ENCODE data around the gene MPC1. TPM values are rescaled to one million over a fixed set of nuclear protein-coding genes. Genes with fewer than 3 reads are reported as not detected.

The MPC1 gene
- total RNA-seq, 4 donors from 2014 or later: 43.1 to 64.3 (median 59.5) TPM

GRCh38 chr6:166333172-166333995, 49.4 kb downstream of the MPC1 start:
- intact Hi-C loops (cut with DNase I): no loop called here
- no peak for DNase-seq
- no peaks in the 10 kb centered on the region for H3K27me3 ChIP-seq
- TF ChIP-seq, protein P1, sequence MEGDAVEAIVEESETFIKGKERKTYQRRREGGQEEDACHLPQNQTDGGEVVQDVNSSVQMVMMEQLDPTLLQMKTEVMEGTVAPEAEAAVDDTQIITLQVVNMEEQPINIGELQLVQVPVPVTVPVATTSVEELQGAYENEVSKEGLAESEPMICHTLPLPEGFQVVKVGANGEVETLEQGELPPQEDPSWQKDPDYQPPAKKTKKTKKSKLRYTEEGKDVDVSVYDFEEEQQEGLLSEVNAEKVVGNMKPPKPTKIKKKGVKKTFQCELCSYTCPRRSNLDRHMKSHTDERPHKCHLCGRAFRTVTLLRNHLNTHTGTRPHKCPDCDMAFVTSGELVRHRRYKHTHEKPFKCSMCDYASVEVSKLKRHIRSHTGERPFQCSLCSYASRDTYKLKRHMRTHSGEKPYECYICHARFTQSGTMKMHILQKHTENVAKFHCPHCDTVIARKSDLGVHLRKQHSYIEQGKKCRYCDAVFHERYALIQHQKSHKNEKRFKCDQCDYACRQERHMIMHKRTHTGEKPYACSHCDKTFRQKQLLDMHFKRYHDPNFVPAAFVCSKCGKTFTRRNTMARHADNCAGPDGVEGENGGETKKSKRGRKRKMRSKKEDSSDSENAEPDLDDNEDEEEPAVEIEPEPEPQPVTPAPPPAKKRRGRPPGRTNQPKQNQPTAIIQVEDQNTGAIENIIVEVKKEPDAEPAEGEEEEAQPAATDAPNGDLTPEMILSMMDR (IDR thresholded peaks at IDR 0.05): no peak
- no peak for TF ChIP-seq POLR2A (IDR thresholded peaks at IDR 0.05)
- no peak overlapping the region for H3K27ac ChIP-seq
- H3K4me3 ChIP-seq: no peak overlapping the region
- no peaks in the 10 kb centered on the region for H3K9me3 ChIP-seq
- 77 to 79% methylated on average over 23 of the region's 23 CpGs for WGBS, 2 donors
- peaks cover 0 to 50% (median 4%) of the 10 kb centered on the region in 3 donors for H3K36me3 ChIP-seq
- peaks cover under 1 to 59% (median 2%) of the 10 kb centered on the region in 3 donors for H3K4me1 ChIP-seq

DNA sequence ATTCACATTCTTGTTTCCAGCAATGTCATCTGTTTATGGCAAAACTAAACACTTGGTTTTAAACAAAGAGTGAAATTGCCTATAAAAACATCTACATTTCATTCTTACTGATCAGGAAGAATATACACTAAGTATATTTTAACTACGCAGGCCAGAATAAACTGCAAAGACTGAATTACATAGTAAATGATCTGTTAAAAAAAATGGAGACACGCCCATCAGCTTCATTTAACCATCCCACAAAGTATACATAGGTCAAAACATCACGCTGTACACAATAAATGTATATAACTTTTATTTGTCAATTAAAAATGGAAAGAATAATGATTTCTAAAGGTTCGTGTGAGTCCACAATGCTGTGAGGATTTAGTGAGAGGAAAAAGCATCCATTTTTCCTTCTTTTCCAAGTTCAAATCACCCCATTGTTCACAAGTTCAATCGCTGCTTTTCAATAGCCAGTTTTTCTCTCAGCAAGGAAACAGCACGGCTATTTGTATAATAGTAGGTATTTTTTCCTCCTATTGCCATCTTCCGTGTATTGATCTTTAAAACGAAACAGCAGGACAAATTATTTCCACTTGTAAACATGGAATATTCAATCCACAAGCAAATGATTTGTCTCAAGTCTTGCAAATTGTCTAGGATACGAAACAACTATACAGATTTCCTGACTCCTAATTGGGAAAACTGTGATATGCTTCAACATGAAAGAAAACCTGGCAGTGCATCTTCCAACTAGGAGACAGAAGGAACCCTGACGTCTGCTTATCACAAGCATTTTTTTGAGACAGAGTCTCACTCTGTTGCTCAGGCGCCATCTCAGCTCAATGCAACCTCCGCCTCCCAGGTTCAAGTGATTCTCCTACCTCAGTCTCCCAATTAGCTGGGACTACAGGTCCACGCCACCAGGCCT, 51.0 kb downstream of the MPC1 start:
- Histone ChIP-seq H3K4me3 (no peak overlapping the region), H3K4me1 (peaks cover 0 to 46% (median 0%) of the 10 kb centered on the region in 3 donors), H3K27ac (no peak overlapping the region), H3K36me3 (peaks cover 0 to 53% (median 0%) of the 10 kb centered on the region in 3 donors), H3K27me3 (no peaks in the 10 kb centered on the region), H3K9me3 (no peaks in the 10 kb centered on the region)
- intact Hi-C loops (cut with DNase I): no loop called here
- 75 to 82% methylated on average over 13 of the region's 13 CpGs for WGBS, 2 donors
- no peak for TF ChIP-seq POLR2A (IDR thresholded peaks at IDR 0.05)
- TF ChIP-seq, protein P1 (IDR thresholded peaks at IDR 0.05): no peak
- no peak for DNase-seq

- peaks cover 0 to 41% (median 0%) of the 10 kb centered on the region in 3 donors for H3K4me1 ChIP-seq
- H3K36me3 ChIP-seq: peaks cover 0 to 53% (median 0%) of the 10 kb centered on the region in 3 donors
- no peaks in the 10 kb centered on the region for H3K27me3 ChIP-seq
- no peaks in the 10 kb centered on the region for H3K9me3 ChIP-seq
- 59 to 65% methylated on average over 2 to 11 of the region's 11 CpGs for WGBS, 2 donors
- no peak for DNase-seq
- H3K27ac ChIP-seq: no peak overlapping the region
- TF ChIP-seq, protein P1 (IDR thresholded peaks at IDR 0.05): no peak
- TF ChIP-seq POLR2A (IDR thresholded peaks at IDR 0.05): no peak
- intact Hi-C loops (cut with DNase I): no loop called here
- H3K4me3 ChIP-seq: no peak overlapping the region
Measured at GRCh38 chr6:166330612-166331011, 52.1 kb downstream of the MPC1 start.

DNA sequence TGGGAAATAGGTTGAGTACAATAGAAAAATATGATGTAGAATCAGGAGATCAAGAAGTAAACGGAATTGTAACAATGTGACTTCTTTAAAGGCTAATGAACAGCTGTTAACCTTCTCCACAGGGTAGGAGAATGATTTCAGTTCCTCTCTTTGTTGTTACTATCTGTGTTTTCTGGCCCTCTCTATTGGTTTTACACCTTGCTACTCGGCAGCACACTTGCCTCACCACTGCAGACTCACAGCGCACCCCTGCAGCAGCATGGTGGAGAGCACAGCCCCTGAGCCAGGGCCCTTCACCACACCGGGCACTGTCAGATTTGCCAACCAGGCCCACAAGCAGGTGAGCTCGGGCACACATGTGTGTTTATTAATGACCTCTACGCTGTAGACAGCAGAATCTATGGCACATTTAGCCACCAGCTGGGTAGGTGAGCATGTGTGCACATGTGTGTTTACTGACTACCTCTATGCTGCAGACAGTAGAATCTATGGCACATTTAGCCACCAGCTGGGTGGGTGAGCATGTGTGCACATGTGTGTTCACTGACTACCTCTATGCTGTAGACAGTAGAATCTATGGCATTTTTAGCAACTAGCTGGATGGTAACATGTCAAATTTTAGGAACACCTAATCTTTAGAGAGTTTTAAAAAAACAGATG, 57.2 kb downstream of the MPC1 start:
- H3K4me1 ChIP-seq: peaks cover 0 to 6% (median 0%) of the 10 kb centered on the region in 3 donors
- intact Hi-C loops (cut with DNase I): no loop called here
- 87 to 90% methylated on average over 5 to 6 of the region's 6 CpGs for WGBS, 2 donors

More for the DNA sequence above, 57.2 kb downstream of the MPC1 start:
- no peaks in the 10 kb centered on the region for H3K27me3 ChIP-seq
- no peaks in the 10 kb centered on the region for H3K9me3 ChIP-seq
- TF ChIP-seq POLR2A (IDR thresholded peaks at IDR 0.05): no peak
- TF ChIP-seq, protein P1 (IDR thresholded peaks at IDR 0.05): no peak
- no peak overlapping the region for H3K27ac ChIP-seq
- H3K36me3 ChIP-seq: peaks cover 0 to 87% (median 13%) of the 10 kb centered on the region in 3 donors
- no peak for DNase-seq
- no peak overlapping the region for H3K4me3 ChIP-seq

Measured in esophagus squamous epithelium (tissue), 5 donors.